Spleen (tissue), 7 donors: ENCODE measurements around the gene FKRP.
A peak's percentile ranks its signal among the peaks of the same experiment; 100 is the strongest.

Experiments
- CTCF ChIP-seq, 11 experiments: fragments of 200-600 bp in 7 of 11; fragments of 450-650 bp in 4 of 11; sonication (generic) in 4 of 11; IDR thresholded peaks in 8 of 11; conservative IDR thresholded peaks in 3 of 11; 1 replicate in 7 of 11; 2 replicates in 4 of 11; pipeline versions ENCODE4 v1.4.0 to v1.8.0; 2016 to 2021; ENCODE audit warnings: antibody characterized with exemption in 11 of 11, inconsistent platforms in 4 of 11, mild to moderate bottlenecking in 1 of 11
- POLR2A ChIP-seq, 3 donors: fragments of 450-650 bp; IDR thresholded peaks; one replicate each; pipeline ENCODE4 v1.5.1; 2017; ENCODE audit warnings: antibody characterized with exemption in 3 of 3, mild to moderate bottlenecking in 1 of 3
- POLR2AphosphoS5 ChIP-seq, 3 donors: sonication (generic); formaldehyde crosslinking; IDR thresholded peaks; one replicate each; pipeline ENCODE4 v1.5.1; 2017; ENCODE audit warnings: antibody characterized with exemption in 3 of 3
- donor health status: DM: no; HTN: no; CAD: no; lungs with moderate emphysema.
- donor health status: DM: no; HTN: no; CAD: no.
- donor health status: DM: no; HTN: no; CAD: no.

GRCh38 chr19:46720503-46721239, 25.2 kb upstream of the FKRP start:
- TF ChIP-seq CTCF (IDR thresholded peaks at IDR 0.05 in 8 of 11, conservative IDR thresholded peaks at IDR 0.05 in 3 of 11) (no peak), POLR2AphosphoS5 (IDR thresholded peaks at IDR 0.05) (peak in 1 of 3 donors; percentile 64), POLR2A (IDR thresholded peaks at IDR 0.05) (no peak)
